ENCODE measurements around the gene MINAR1.
"Not testable (repeated sequence)": the region's sequence is repeated elsewhere in the genome, so short reads cannot be mapped to it uniquely, and the experiment has no call there.

Gene MINAR1

DNA sequence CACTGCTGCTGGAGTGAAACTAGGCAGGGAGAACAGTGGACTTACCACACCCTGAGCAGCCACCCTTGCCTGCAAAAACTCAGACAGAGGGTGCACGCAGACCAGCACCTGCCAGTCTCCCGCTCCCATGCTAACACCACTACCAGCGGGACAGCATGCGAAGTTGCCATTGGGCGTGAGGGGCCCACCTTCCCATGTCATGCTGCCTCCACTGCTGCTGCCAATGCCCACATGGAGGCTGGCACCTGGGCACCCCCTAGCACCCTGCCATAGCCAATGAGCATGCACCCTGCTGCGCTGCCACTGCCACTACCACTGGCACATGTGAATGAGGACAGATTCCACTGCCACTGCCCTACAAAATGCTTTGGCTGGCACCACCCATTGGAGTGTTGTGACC is 19.7 kb upstream of the MINAR1 start:
- no peak for DNase-seq (ENCODE audit: low spot score)
- H3K4me3 ChIP-seq, result no peak overlapping the region

DNA sequence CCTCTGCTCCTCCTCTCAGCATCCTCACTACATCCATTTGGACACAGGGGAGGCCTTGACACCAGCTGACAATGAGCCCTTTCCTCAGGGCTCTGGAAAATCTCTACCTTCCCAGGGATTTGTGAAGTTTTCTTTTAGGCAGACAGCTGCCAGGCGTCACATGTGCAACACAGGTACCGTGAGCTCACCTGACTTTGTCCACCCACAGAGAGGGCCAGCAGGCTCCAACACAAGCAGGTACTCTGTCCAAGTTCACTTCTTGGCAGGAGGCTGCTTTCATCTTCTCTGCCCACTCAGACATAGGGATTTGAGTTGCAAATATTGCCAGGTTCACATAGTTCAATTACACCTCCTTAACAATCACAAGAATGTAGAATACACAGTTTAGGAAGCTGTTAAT is 15.3 kb upstream of the MINAR1 start:
- TF ChIP-seq, protein P1, sequence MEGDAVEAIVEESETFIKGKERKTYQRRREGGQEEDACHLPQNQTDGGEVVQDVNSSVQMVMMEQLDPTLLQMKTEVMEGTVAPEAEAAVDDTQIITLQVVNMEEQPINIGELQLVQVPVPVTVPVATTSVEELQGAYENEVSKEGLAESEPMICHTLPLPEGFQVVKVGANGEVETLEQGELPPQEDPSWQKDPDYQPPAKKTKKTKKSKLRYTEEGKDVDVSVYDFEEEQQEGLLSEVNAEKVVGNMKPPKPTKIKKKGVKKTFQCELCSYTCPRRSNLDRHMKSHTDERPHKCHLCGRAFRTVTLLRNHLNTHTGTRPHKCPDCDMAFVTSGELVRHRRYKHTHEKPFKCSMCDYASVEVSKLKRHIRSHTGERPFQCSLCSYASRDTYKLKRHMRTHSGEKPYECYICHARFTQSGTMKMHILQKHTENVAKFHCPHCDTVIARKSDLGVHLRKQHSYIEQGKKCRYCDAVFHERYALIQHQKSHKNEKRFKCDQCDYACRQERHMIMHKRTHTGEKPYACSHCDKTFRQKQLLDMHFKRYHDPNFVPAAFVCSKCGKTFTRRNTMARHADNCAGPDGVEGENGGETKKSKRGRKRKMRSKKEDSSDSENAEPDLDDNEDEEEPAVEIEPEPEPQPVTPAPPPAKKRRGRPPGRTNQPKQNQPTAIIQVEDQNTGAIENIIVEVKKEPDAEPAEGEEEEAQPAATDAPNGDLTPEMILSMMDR (IDR thresholded peaks at IDR 0.05), result no peak
- H3K27ac ChIP-seq, result no peak overlapping the region
- H3K4me3 ChIP-seq, result no peak overlapping the region
- no peak for DNase-seq (ENCODE audit: low spot score)

More for the DNA sequence above, 19.7 kb upstream of the MINAR1 start:
- no peak overlapping the region for H3K27ac ChIP-seq
- TF ChIP-seq, protein P1 (IDR thresholded peaks at IDR 0.05), result no peak

DNA sequence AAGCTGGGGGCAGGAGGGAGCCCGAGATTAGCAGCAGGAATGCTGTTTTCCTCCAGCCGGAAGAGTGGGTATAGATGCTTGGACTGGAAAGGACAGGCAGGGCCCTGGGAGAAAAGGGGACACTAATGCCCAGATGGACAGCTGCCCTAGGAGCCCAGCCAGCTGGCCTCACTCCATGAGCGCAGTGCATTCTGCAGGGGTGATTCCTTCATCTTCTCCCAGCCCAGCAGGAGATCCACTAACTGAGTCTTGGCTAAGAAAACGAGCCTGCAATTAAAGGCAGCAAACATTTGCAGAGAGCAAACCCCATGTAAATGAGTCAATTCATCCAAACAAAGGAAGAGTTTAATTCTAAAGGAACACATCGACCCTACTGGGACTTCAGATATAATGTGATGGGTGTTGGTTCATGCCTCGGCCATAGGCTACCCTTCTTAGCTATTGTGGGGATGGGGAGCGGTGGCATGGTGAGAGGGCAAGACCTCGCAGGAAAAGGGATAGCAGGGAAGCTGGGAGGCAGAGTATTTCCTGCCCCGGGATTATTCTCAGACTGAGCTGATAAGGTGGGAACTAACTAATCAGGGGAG is 13.3 kb upstream of the MINAR1 start:
- no peak overlapping the region for H3K4me3 ChIP-seq
- TF ChIP-seq, protein P1 (IDR thresholded peaks at IDR 0.05), result no peak
- H3K27ac ChIP-seq, result no peak overlapping the region
- no peak for DNase-seq (ENCODE audit: low spot score)

DNA sequence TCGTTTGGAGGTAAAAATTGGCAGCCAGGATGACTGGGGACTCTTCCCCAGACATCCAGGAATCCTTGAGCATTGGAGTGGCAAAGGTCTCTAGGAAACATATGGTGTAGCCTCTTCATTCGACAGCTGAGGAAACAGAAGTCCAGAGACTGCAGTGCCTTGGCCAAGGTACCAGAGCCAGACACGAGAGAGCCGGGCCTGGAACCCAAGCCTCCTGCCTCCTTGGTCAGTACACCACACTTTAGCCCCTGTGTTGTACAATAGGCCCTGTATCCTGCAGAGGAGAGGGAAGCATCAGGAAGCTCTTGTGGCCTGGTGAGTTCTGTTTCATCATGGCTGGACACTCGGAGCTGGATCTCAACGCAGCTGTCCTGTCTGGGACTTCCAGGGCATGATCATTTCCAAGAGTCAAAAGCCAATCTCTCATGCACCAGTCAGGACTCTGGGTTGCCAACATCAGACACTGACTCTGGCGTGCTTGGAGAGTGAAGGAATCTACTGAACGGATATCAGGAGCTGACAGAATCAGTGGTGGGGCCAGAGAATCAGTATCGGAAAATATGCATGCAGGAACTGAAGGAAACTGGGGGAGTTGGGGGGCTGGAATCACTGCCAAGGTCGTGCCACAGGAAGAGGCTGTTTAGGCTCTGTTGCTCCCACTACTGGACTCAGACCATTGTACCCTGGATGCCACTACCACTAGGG is 6.4 kb upstream of the MINAR1 start:
- no peak for DNase-seq (ENCODE audit: low spot score)
- Histone ChIP-seq H3K4me3 (no peak overlapping the region), H3K27ac (no peak overlapping the region)
- TF ChIP-seq, protein P1 (IDR thresholded peaks at IDR 0.05), result no peak

DNA sequence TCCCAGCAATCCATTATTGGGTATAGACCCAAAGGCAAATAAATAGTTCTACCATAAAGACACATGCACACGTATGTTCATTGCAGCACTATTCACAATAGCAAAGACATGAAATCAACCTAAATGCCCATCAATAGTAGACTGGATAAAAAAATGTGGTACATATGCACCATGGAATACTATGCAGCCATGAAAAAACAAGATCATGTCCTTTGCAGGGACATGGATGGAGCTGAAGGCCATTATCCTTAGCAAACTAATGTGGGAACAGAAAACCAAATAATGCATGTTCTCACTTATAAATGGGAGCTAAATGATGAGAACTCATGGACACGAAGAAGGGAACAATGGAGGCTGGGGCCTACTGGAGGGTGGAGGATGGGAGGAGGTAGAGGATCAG is 5.2 kb upstream of the MINAR1 start:
- H3K27ac ChIP-seq; DNase-seq (ENCODE audit: low spot score): not testable (repeated sequence)

DNA sequence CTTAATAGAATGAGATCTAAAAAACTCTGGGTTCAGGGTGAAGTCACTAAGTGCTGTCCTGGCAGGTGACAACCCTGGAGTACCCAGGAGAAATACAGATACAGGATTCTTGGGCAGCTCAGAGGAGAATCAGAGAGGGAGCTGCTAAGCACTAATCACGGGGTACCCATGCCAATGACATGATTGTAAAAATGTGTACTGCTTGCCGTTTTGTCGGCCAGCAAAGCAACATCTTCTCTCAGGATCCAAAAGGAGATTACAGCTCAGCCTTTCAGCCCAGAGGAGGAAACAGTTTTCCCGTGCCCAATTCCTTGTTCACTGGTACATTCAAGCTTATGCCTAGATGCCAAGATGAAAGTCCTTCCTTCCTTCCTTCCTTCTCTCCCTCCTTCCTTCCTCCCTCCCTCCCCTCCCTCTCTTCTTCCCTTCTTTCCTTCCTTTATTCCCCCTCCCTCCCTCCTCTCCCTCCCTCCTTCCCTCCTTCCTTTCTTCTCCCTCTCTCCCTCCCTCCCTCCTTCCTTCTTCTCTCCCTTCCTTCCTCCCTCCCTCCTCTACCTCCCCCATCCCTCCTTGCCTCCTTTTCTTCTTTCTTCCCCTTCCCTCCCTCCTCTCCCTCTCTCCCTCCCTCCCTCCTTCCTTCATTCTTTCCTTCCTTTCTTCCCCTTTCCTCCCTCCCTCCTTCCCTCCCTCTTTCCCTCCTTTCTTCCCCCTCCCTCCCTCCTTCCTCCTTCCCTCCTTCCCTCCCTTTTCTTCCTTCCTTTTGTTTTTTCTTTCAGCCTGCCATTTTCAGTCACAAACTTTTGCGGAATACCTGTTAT is 4.1 kb upstream of the MINAR1 start:
- TF ChIP-seq, protein P1 (IDR thresholded peaks at IDR 0.05), result no peak
- H3K27ac ChIP-seq, result no peak overlapping the region

More for the DNA sequence above, 5.2 kb upstream of the MINAR1 start:
- H3K4me3 ChIP-seq, result not testable (repeated sequence)

DNA sequence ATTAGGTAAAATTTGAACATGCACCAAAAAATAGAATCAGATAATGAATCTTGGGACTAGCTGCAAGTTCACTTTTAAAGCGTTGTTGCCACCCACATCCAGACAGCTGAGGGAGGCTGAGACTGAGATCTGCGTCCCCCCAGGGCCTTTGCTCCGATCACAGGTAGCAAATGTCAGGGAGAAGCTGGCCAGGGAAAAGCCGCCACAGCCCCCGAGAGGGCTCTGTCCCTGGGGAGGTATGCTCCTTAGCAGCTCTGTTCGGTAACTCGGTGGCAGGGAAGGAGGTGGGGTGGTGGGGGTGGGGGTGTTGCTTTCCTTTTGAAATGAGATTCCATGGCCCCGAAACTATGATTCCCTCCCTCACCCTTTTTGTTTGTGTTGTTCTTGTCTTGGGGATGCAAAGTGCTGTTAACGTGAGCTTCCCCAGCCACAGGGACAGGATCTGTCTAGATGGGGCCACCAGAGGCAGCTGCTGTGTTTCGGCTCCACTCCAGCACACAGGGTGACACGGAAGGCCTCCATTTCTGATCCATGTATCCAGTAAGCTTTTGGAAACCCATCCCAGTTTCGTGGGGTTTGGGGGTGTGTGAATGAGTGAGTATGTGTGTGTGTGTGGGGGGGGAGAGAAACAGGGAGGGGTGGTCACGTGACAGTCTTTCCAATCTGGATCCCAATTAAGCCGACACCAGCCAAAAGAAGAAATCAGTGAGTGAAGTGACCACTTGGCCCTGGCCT is 1.1 kb upstream of the MINAR1 start:
- H3K4me3 ChIP-seq, result peak overlapping the region; percentile 77
- TF ChIP-seq, protein P1 (IDR thresholded peaks at IDR 0.05), result no peak
- DNase-seq (ENCODE audit: low spot score), result no peak
- no peak overlapping the region for H3K27ac ChIP-seq

More for the DNA sequence above, 4.1 kb upstream of the MINAR1 start:
- H3K4me3 ChIP-seq, result no peak overlapping the region
- no peak for DNase-seq (ENCODE audit: low spot score)

Measured in coronary artery (tissue), 2 donors.